ENCODE results near the gene SGCG.

SGCG gene

DNA sequence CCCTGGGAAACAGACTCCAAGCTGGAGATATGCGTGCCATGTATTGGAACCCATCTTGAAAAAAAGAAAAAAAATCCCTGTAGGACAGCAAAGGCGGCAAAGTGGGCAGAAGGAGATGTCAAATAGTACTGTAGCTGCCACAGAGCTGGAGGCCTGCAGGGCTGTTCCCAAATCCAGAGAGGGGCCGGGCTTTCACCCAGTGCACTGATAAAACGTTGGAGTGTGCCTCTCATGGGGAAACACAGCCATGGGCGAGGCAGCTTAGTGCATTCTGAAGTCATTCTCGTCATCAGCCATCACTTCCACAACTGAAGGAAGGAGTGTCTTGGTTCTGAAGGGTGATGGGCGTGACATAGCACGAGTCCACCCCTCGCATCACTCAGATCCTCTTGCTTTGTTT is 4.8 kb downstream of the SGCG start:
- TF ChIP-seq, protein P1, sequence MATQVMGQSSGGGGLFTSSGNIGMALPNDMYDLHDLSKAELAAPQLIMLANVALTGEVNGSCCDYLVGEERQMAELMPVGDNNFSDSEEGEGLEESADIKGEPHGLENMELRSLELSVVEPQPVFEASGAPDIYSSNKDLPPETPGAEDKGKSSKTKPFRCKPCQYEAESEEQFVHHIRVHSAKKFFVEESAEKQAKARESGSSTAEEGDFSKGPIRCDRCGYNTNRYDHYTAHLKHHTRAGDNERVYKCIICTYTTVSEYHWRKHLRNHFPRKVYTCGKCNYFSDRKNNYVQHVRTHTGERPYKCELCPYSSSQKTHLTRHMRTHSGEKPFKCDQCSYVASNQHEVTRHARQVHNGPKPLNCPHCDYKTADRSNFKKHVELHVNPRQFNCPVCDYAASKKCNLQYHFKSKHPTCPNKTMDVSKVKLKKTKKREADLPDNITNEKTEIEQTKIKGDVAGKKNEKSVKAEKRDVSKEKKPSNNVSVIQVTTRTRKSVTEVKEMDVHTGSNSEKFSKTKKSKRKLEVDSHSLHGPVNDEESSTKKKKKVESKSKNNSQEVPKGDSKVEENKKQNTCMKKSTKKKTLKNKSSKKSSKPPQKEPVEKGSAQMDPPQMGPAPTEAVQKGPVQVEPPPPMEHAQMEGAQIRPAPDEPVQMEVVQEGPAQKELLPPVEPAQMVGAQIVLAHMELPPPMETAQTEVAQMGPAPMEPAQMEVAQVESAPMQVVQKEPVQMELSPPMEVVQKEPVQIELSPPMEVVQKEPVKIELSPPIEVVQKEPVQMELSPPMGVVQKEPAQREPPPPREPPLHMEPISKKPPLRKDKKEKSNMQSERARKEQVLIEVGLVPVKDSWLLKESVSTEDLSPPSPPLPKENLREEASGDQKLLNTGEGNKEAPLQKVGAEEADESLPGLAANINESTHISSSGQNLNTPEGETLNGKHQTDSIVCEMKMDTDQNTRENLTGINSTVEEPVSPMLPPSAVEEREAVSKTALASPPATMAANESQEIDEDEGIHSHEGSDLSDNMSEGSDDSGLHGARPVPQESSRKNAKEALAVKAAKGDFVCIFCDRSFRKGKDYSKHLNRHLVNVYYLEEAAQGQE (IDR thresholded peaks at IDR 0.05; ENCODE audit: insufficient read depth in 1 of 2, low read depth in 2 of 2, low read length in 2 of 2), result no peak
- TF ChIP-seq POLR2AphosphoS5 (IDR thresholded peaks at IDR 0.05; ENCODE audit: low read depth, low read length) (no peak), FOXP2 (optimal IDR thresholded peaks at IDR 0.05; ENCODE audit: borderline replicate concordance, extremely low read depth, extremely low read length, insufficient read depth) (no peak), SIN3A (IDR thresholded peaks at IDR 0.05; ENCODE audit: borderline replicate concordance, insufficient read depth, low read length) (no peak), TAF1 (IDR thresholded peaks at IDR 0.05; ENCODE audit: borderline replicate concordance, insufficient read depth, low read length) (no peak)

DNA sequence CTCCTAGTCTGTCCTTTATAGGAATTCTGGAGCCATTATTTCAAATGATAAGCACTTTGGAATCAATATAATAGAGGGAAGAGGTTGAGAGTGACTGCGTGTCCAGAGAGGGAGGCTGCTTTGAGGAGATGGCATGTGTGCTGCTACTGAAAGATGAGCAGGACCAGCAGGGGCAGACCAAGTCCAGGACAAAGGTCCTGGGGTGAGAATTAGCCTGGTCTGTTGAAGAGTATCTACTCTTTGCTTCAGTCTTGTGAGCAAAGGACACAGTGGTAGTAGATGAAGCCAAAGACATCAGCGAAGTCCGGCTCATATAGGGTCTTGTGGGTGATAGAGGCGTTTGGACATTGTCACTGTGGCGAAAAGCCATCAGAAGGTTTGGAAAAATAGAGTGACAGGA is 21.1 kb downstream of the SGCG start:
- TF ChIP-seq POLR2AphosphoS5 (IDR thresholded peaks at IDR 0.05; ENCODE audit: low read depth, low read length), result no peak
- TF ChIP-seq FOXP2 (optimal IDR thresholded peaks at IDR 0.05; ENCODE audit: borderline replicate concordance, extremely low read depth, extremely low read length, insufficient read depth), result no peak
- TF ChIP-seq TAF1 (IDR thresholded peaks at IDR 0.05; ENCODE audit: borderline replicate concordance, insufficient read depth, low read length), result no peak
- TF ChIP-seq, protein P1 (IDR thresholded peaks at IDR 0.05; ENCODE audit: insufficient read depth in 1 of 2, low read depth in 2 of 2, low read length in 2 of 2), result no peak
- TF ChIP-seq SIN3A (IDR thresholded peaks at IDR 0.05; ENCODE audit: borderline replicate concordance, insufficient read depth, low read length), result no peak

DNA sequence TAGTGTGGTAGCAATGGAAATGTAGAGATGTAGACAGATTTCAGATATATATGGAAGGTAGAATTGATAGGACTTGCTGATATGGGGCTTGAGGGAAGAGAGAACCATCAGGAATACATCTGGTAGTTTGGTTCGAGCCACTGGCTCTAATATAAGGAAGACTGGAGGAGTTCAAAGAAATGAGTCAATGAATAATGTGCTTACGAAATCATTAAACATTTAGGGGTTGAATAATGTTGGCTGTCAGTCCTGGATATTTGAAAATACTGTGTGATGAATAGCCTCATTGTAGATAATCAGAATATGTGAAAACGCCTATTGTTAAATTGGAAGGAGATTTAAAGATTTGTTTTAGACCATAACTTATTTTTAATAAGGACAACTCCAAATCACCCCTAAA is 21.6 kb downstream of the SGCG start:
- TF ChIP-seq TAF1 (IDR thresholded peaks at IDR 0.05; ENCODE audit: borderline replicate concordance, insufficient read depth, low read length) (no peak), FOXP2 (optimal IDR thresholded peaks at IDR 0.05; ENCODE audit: borderline replicate concordance, extremely low read depth, extremely low read length, insufficient read depth) (no peak), POLR2AphosphoS5 (IDR thresholded peaks at IDR 0.05; ENCODE audit: low read depth, low read length) (no peak), SIN3A (IDR thresholded peaks at IDR 0.05; ENCODE audit: borderline replicate concordance, insufficient read depth, low read length) (no peak)
- TF ChIP-seq, protein P1 (IDR thresholded peaks at IDR 0.05; ENCODE audit: insufficient read depth in 1 of 2, low read depth in 2 of 2, low read length in 2 of 2), result no peak

DNA sequence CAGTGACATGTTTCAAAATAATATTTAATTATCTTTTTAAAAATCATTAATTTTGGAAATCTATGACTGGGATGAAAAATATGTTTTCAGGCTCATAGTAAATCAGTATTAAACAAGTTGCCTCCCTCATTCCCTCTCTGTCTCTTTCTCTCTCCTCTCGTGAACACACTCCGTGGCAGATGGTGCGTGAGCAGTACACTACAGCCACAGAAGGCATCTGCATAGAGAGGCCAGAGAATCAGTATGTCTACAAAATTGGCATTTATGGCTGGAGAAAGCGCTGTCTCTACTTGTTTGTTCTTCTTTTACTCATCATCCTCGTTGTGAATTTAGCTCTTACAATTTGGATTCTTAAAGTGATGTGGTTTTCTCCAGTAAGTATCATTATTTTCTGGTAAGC is 22.7 kb downstream of the SGCG start:
- TF ChIP-seq POLR2AphosphoS5 (IDR thresholded peaks at IDR 0.05; ENCODE audit: low read depth, low read length), result no peak
- TF ChIP-seq SIN3A (IDR thresholded peaks at IDR 0.05; ENCODE audit: borderline replicate concordance, insufficient read depth, low read length), result no peak
- no peak for TF ChIP-seq FOXP2 (optimal IDR thresholded peaks at IDR 0.05; ENCODE audit: borderline replicate concordance, extremely low read depth, extremely low read length, insufficient read depth)
- TF ChIP-seq TAF1 (IDR thresholded peaks at IDR 0.05; ENCODE audit: borderline replicate concordance, insufficient read depth, low read length), result no peak
- TF ChIP-seq, protein P1 (IDR thresholded peaks at IDR 0.05; ENCODE audit: insufficient read depth in 1 of 2, low read depth in 2 of 2, low read length in 2 of 2), result no peak

DNA sequence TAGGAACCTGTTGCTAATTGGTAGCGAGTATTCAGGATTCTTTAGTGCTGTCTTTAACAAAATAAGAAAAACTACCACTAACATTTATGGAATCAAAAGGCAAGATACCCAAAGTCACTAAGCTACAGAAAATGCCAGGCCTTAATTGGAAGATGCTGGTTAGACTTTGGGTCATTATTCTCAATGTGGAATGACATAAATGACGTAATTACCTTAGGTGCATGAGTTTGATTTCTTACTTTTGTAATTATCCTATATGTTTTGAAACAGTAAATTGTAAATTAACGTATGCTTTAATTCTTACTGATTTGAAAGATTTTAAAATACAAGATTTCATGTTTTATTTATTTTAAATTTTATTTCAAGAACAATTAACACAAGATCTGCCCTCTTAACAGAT is 25.0 kb downstream of the SGCG start:
- TF ChIP-seq TAF1 (IDR thresholded peaks at IDR 0.05; ENCODE audit: borderline replicate concordance, insufficient read depth, low read length) (no peak), SIN3A (IDR thresholded peaks at IDR 0.05; ENCODE audit: borderline replicate concordance, insufficient read depth, low read length) (no peak), POLR2AphosphoS5 (IDR thresholded peaks at IDR 0.05; ENCODE audit: low read depth, low read length) (no peak), FOXP2 (optimal IDR thresholded peaks at IDR 0.05; ENCODE audit: borderline replicate concordance, extremely low read depth, extremely low read length, insufficient read depth) (no peak)
- TF ChIP-seq, protein P1 (IDR thresholded peaks at IDR 0.05; ENCODE audit: insufficient read depth in 1 of 2, low read depth in 2 of 2, low read length in 2 of 2), result no peak
